Left lung (tissue), 10 donors: ENCODE results near the gene GPC1. TPM values are rescaled to one million over a fixed set of nuclear protein-coding genes. Genes with fewer than 3 reads are reported as not detected.

ENCODE experiments used
- ATAC-seq: fragments of 200-7000 bp; cut with Tn5 transposase; one replicate; pipeline ENCODE4 v1.9.1; 2020; ENCODE audit warnings: moderate library complexity
- DNase-seq, 4 donors: peaks; one replicate each; pipeline ENCODE4 v3.0.0-alpha.2; 2013 to 2020
- H3K27ac ChIP-seq, 2 donors: fragments of 200-600 bp; sonication (generic) in 1 of 2; one replicate each; pipeline versions ENCODE4 v1.5.0 to v1.8.0; 2020 to 2021
- H3K27me3 ChIP-seq, 2 donors: fragments of 200-600 bp; sonication (generic) in 1 of 2; one replicate each; pipeline versions ENCODE4 v1.5.0 to v1.8.0; 2020 to 2021
- H3K36me3 ChIP-seq, 2 donors: fragments of 200-600 bp; sonication (generic) in 1 of 2; one replicate each; pipeline versions ENCODE4 v1.5.0 to v1.8.0; 2020 to 2021
- H3K4me1 ChIP-seq, 2 donors: fragments of 200-600 bp; one replicate each; pipeline ENCODE4 v1.8.0; 2021
- H3K4me3 ChIP-seq, 2 donors: fragments of 200-600 bp; sonication (generic) in 1 of 2; one replicate each; pipeline versions ENCODE4 v1.5.0 to v1.8.0; 2020 to 2021; ENCODE audit warnings: mild to moderate bottlenecking in 1 of 2
- H3K9me3 ChIP-seq, 2 donors: fragments of 200-600 bp; sonication (generic) in 1 of 2; one replicate each; pipeline versions ENCODE4 v1.5.0 to v1.8.0; 2020 to 2021
- CTCF ChIP-seq, 2 donors: fragments of 200-600 bp; sonication (generic) in 1 of 2; IDR thresholded peaks; one replicate each; pipeline versions ENCODE4 v1.5.0 to v1.8.0; 2021; ENCODE audit warnings: antibody characterized with exemption in 2 of 2
- intact Hi-C, 2 donors: fragments of 100-400 bp; cut with DNase I; formaldehyde crosslinking; loops; one replicate each; pipeline versions ENCODE4 v1.11.2 to v1.14.2; 2022
- polyA plus RNA-seq, 6 donors: library from polyadenylated mRNA; unstranded; fragments of 120-200 nt; gene quantifications; one replicate each; pipeline ENCODE4 v1.2.1, GENCODE V29; 2013; ENCODE audit not compliant: insufficient read length in 6 of 6
- total RNA-seq, 2 donors: library from RNA; stranded (reverse); fragmentation: NEBNext Ultra II Directional; extraction: Animal tissue kit (Norgen Biotek cat#: 25700); gene quantifications; one replicate each; pipeline ENCODE4 v1.2.1, GENCODE V29; 2021
- donor health status: DM: no; HTN: yes; CAD: no.
- donor health status: DM: no; HTN: no; CAD: no.

GPC1 gene
- total and polyA plus RNA-seq, 8 donors: 24.6 to 63.4 (median 45.3) TPM

GRCh38 chr2:240463274-240463865, 27.9 kb downstream of the GPC1 start:
- no peak for TF ChIP-seq CTCF (IDR thresholded peaks at IDR 0.05)
- ATAC-seq (no peak), DNase-seq (peak in 2 of 4 donors; percentile 30 to 71)
- Histone ChIP-seq H3K27me3 (peaks cover 0 to 13% of the 10 kb centered on the region in 2 donors), H3K4me1 (no peaks in the 10 kb centered on the region), H3K36me3 (peaks cover 0 to 4% of the 10 kb centered on the region in 2 donors), H3K9me3 (no peaks in the 10 kb centered on the region), H3K4me3 (no peak overlapping the region), H3K27ac (no peak overlapping the region)
- intact Hi-C loops: no loop called here

GRCh38 chr2:240463866-240464481, 28.5 kb downstream of the GPC1 start:
- ATAC-seq (no peak), DNase-seq (peak in 1 of 4 donors; percentile 24)
- no peak overlapping the region for H3K27ac ChIP-seq
- no peak for TF ChIP-seq CTCF (IDR thresholded peaks at IDR 0.05)
- H3K4me3 ChIP-seq: no peak overlapping the region
- no peaks in the 10 kb centered on the region for H3K4me1 ChIP-seq
- intact Hi-C loops: no loop called here
- H3K27me3 ChIP-seq: peaks cover 0 to 9% of the 10 kb centered on the region in 2 donors
- peaks cover 0 to 4% of the 10 kb centered on the region in 2 donors for H3K36me3 ChIP-seq
- no peaks in the 10 kb centered on the region for H3K9me3 ChIP-seq

- Histone ChIP-seq H3K27ac (no peak overlapping the region), H3K4me3 (no peak overlapping the region), H3K4me1 (no peaks in the 10 kb centered on the region), H3K9me3 (no peaks in the 10 kb centered on the region), H3K36me3 (peaks cover 0 to 4% of the 10 kb centered on the region in 2 donors), H3K27me3 (peaks cover 0 to 4% of the 10 kb centered on the region in 2 donors)
- intact Hi-C loops: no loop called here
- TF ChIP-seq CTCF (IDR thresholded peaks at IDR 0.05): no peak
- ATAC-seq (no peak), DNase-seq (peak in 2 of 4 donors; percentile 17 to 70)
Measured at GRCh38 chr2:240464514-240465241, 29.2 kb downstream of the GPC1 start.

- intact Hi-C loops: no loop called here
- H3K4me3 ChIP-seq: no peak overlapping the region
- H3K36me3 ChIP-seq: peaks cover 0 to 4% of the 10 kb centered on the region in 2 donors
- DNase-seq (peak in 2 of 4 donors; percentile 27 to 79), ATAC-seq (no peak)
- no peak overlapping the region for H3K27ac ChIP-seq
- no peak for TF ChIP-seq CTCF (IDR thresholded peaks at IDR 0.05)
- no peaks in the 10 kb centered on the region for H3K4me1 ChIP-seq
- H3K27me3 ChIP-seq: no peaks in the 10 kb centered on the region
- no peaks in the 10 kb centered on the region for H3K9me3 ChIP-seq
Measured at GRCh38 chr2:240465268-240465764, 29.9 kb downstream of the GPC1 start.
